Endothelial cell of umbilical vein (primary cell): ENCODE measurements around the gene LOXL1. TPM values are rescaled to one million over a fixed set of nuclear protein-coding genes. Genes with fewer than 3 reads are reported as not detected.

Experiments
- BruUV-seq: library from RNA; stranded (reverse); fragments of 400-500 nt; replicated peaks from 2 replicates; lab custom pipeline; 2021; lab: Mats Ljungman, UMichigan
- CTCF ChIA-PET: fragments of 300-600, 350-600 bp; sonication (Branson Sonifier 250); formaldehyde crosslinking; loops from one replicate; lab custom pipeline; 2021; ENCODE audit warnings: antibody characterized with exemption, inconsistent platforms; lab: Charles Lee
- POLR2A ChIA-PET: fragments of 300-600, 350-600 bp; sonication (Branson Sonifier 250); formaldehyde crosslinking; loops from one replicate; lab custom pipeline; 2021; ENCODE audit warnings: antibody characterized with exemption, inconsistent platforms; lab: Charles Lee
- DNase-seq: peaks from one replicate; pipeline ENCODE4 v3.0.0-alpha.2; 2011; ENCODE audit warnings: low read depth, low spot score
- FAIRE-seq: peaks from 2 replicates; lab custom pipeline; 2011; peaks lifted over from hg19 to GRCh38; lab: Jason Lieb, UNC
- H2AFZ ChIP-seq: 2 replicates; pipeline ENCODE4 v1.6.0; 2012; ENCODE audit warnings: low read depth, low read length, control low read depth, inconsistent platforms
- H3K27ac ChIP-seq: 2 replicates; pipeline ENCODE4 v1.5.1; 2011; ENCODE audit warnings: low read depth, mild to moderate bottlenecking, control low read depth, low read length, moderate library complexity; ENCODE audit not compliant: insufficient read depth
- H3K27me3 ChIP-seq, 2 experiments: 2 replicates each; pipeline versions ENCODE4 v1.6.0 to v1.6.1; 2011; ENCODE audit warnings: low read length in 2 of 2, mixed read lengths in 1 of 2; ENCODE audit not compliant: control insufficient read depth in 2 of 2, insufficient read depth in 2 of 2
- H3K36me3 ChIP-seq, 2 experiments: 2 replicates in 1 of 2; 3 replicates in 1 of 2; pipeline ENCODE4 v1.5.1; 2011; ENCODE audit warnings: low read length in 2 of 2, mild to moderate bottlenecking in 1 of 2, moderate library complexity in 1 of 2; ENCODE audit not compliant: control insufficient read depth in 2 of 2, insufficient read depth in 2 of 2; ENCODE audit errors: extremely low read depth in 1 of 2
- H3K4me1 ChIP-seq: 3 replicates; pipeline ENCODE4 v1.5.1; 2011; ENCODE audit warnings: mild to moderate bottlenecking, low read length; ENCODE audit not compliant: control insufficient read depth, insufficient read depth; ENCODE audit errors: extremely low read depth
- H3K4me2 ChIP-seq: 2 replicates; pipeline ENCODE4 v1.6.1; 2011; ENCODE audit warnings: low read length, control low read depth, mixed read lengths; ENCODE audit not compliant: insufficient read depth
- H3K4me3 ChIP-seq, 3 experiments: fragments of 200-600 bp in 1 of 3; sonication (generic), shearing (Covaris generic) in 1 of 3; replicated peaks in 1 of 3; 2 replicates each; pipeline ENCODE4 v1.5.1; 2011 to 2016; ENCODE audit warnings: control low read depth in 3 of 3, low read length in 3 of 3, mild to moderate bottlenecking in 2 of 3, inconsistent platforms in 1 of 3, low read depth in 1 of 3, moderate library complexity in 1 of 3; ENCODE audit not compliant: insufficient read depth in 1 of 3
- H3K79me2 ChIP-seq: 2 replicates; pipeline ENCODE4 v1.6.0; 2012; ENCODE audit warnings: low read length, inconsistent platforms; ENCODE audit not compliant: control insufficient read depth, insufficient read depth
- H3K9ac ChIP-seq: replicated peaks from 2 replicates; pipeline ENCODE3; 2011; ENCODE audit warnings: low read length, control low read depth; ENCODE audit not compliant: insufficient read depth; ENCODE audit errors: extremely low read depth
- H3K9me1 ChIP-seq: replicated peaks from 3 replicates; pipeline ENCODE4 v1.6.0; 2011; ENCODE audit warnings: mild to moderate bottlenecking, low read length; ENCODE audit not compliant: control insufficient read depth, insufficient read depth; ENCODE audit errors: extremely low read depth
- H3K9me3 ChIP-seq: replicated peaks from 2 replicates; pipeline ENCODE4 v1.5.1; 2012; ENCODE audit warnings: low read length, inconsistent platforms; ENCODE audit not compliant: control insufficient read depth, insufficient read depth
- H4K20me1 ChIP-seq: replicated peaks from 2 replicates; pipeline ENCODE3; 2011; ENCODE audit warnings: mild to moderate bottlenecking, low read length; ENCODE audit not compliant: control insufficient read depth, insufficient read depth; ENCODE audit errors: extremely low read depth
- FOS ChIP-seq: IDR thresholded peaks from 2 replicates; pipeline ENCODE4 v1.6.1; 2011; ENCODE audit warnings: mild to moderate bottlenecking, low read length, moderate library complexity, borderline replicate concordance; ENCODE audit not compliant: insufficient read depth
- GATA2 ChIP-seq: IDR thresholded peaks from 2 replicates; pipeline ENCODE4 v1.7.0; 2011; ENCODE audit warnings: low read depth, mild to moderate bottlenecking, moderate library complexity, mixed read lengths, low read length; ENCODE audit not compliant: insufficient read length, insufficient read depth
- MAX ChIP-seq: IDR thresholded peaks from 2 replicates; pipeline ENCODE4 v1.6.1; 2011; ENCODE audit not compliant: insufficient read depth, insufficient read length
- POLR2A ChIP-seq: IDR thresholded peaks from 2 replicates; pipeline ENCODE4 v1.6.1; 2012; ENCODE audit warnings: low read depth, mild to moderate bottlenecking, control low read depth, low read length
- dilution Hi-C: fragments of 300-500 bp; cut with MboI; formaldehyde crosslinking; loops from one replicate; pipeline ENCODE4 v1.15.0; 2019; ENCODE audit warnings: low sequenced_read_pairs; ENCODE audit not compliant: extremely low pct_ligation_motif_present
- intact Hi-C: fragments of 100-400 bp; cut with micrococcal nuclease; formaldehyde crosslinking; loops from one replicate; pipeline ENCODE4 v1.10.0; 2022
- polyA plus RNA-seq, 4 experiments: library from polyadenylated mRNA; depleted of rRNA in 3 of 4; stranded (reverse) in 3 of 4; unstranded in 1 of 4; fragments of >200 nt; gene quantifications; 2 replicates each; pipeline versions ENCODE4 v1.2.1 to v1.2.3, GENCODE V29; 2011 to 2012; ENCODE audit warnings: missing spikeins in 1 of 4
- total RNA-seq: library from RNA; stranded (reverse); gene quantifications from 2 replicates; pipeline ENCODE4 v1.2.3, GENCODE V29; 2021

The LOXL1 gene
- total and polyA plus RNA-seq, 2 donors (not counting 3 experiments of a cell fraction or from before 2014, with no cell fraction given) = 5.2 to 14.4 TPM

- ChIA-PET POLR2A (no interaction called here), CTCF (interaction anchor here (1.1 kb wide), 1 partner anchor 106 kb away, joined by 3 read pairs; no protein-coding TSS in a partner anchor)
- no peak overlapping the region for H2AFZ ChIP-seq
- no TSS peak for BruUV-seq
- H4K20me1 ChIP-seq = no peaks in the 10 kb centered on the region
- H3K4me3 ChIP-seq = no peak overlapping the region
- no peaks in the 10 kb centered on the region for H3K9me3 ChIP-seq
- no peak overlapping the region for H3K27ac ChIP-seq
- H3K4me1 ChIP-seq = no peaks in the 10 kb centered on the region
- intact Hi-C loops = no loop called here
- no peak for TF ChIP-seq POLR2A
- TF ChIP-seq MAX = no peak
- TF ChIP-seq FOS = no peak
- no peak overlapping the region for H3K4me2 ChIP-seq
- H3K36me3 ChIP-seq = no peaks in the 10 kb centered on the region
- no peak overlapping the region for H3K9ac ChIP-seq
- H3K79me2 ChIP-seq = no peaks in the 10 kb centered on the region
- peaks cover 2 to 11% of the 10 kb centered on the region in 2 experiments for H3K27me3 ChIP-seq
- H3K9me1 ChIP-seq = no peaks in the 10 kb centered on the region
- dilution Hi-C loops = no loop called here
- FAIRE-seq = no peak
- DNase-seq = no peak
These were observed 46.8 kb upstream of the LOXL1 start for GRCh38 chr15:73879426-73879825.

- CTCF ChIA-PET = interaction anchor here (0.7 kb wide), 1 partner anchor 82 kb away, joined by 3 read pairs; no protein-coding TSS in a partner anchor
- Histone ChIP-seq H2AFZ (no peak overlapping the region), H3K4me3 (no peak overlapping the region), H3K4me1 (no peaks in the 10 kb centered on the region), H3K9ac (no peak overlapping the region), H3K27me3 (peaks cover 4 to 9% of the 10 kb centered on the region in 2 experiments), H3K79me2 (no peaks in the 10 kb centered on the region), H4K20me1 (no peaks in the 10 kb centered on the region), H3K4me2 (no peak overlapping the region), H3K9me1 (no peaks in the 10 kb centered on the region), H3K9me3 (no peaks in the 10 kb centered on the region), H3K27ac (no peak overlapping the region), H3K36me3 (no peaks in the 10 kb centered on the region)
- dilution Hi-C loops (no loop called here), intact Hi-C loops (no loop called here)
- DNase-seq (no peak), FAIRE-seq (no peak)
- BruUV-seq = no TSS peak
- POLR2A ChIA-PET = no interaction called here
- TF ChIP-seq MAX (no peak), GATA2 (no peak)
These were observed 44.5 kb upstream of the LOXL1 start for GRCh38 chr15:73881579-73882320.
